Neutrophil (primary cell): ENCODE measurements around the gene CTBP2.

Experiments used
- H3K27ac ChIP-seq: fragments of 200-600 bp; sonication (generic); 2 replicates; pipeline ENCODE4 v1.5.1; 2016; ENCODE audit warnings: mild to moderate bottlenecking, moderate library complexity
- H3K27me3 ChIP-seq: fragments of 200-600 bp; sonication (generic); 2 replicates; pipeline ENCODE4 v1.6.0; 2016; ENCODE audit warnings: mild to moderate bottlenecking
- H3K36me3 ChIP-seq: fragments of 200-600 bp; sonication (generic); 2 replicates; pipeline ENCODE4 v1.5.1; 2017
- H3K4me1 ChIP-seq, 2 experiments: fragments of 200-600 bp in 1 of 2; sonication (generic) in 1 of 2; 1 replicate in 1 of 2; 2 replicates in 1 of 2; pipeline versions ENCODE4 v1.5.1 to v1.6.1; 2013 to 2016; ENCODE audit warnings: low read depth in 1 of 2, low read length in 1 of 2, mild to moderate bottlenecking in 1 of 2, moderate library complexity in 1 of 2; ENCODE audit not compliant: control insufficient read depth in 1 of 2, insufficient read depth in 1 of 2
- H3K4me3 ChIP-seq, 2 experiments: fragments of 200-600 bp in 1 of 2; sonication (generic) in 1 of 2; 1 replicate in 1 of 2; 2 replicates in 1 of 2; pipeline ENCODE4 v1.5.1; 2013 to 2016; ENCODE audit warnings: low read depth in 1 of 2, low read length in 1 of 2, mild to moderate bottlenecking in 1 of 2, moderate library complexity in 1 of 2
- H3K9me3 ChIP-seq: fragments of 200-600 bp; sonication (generic); 2 replicates; pipeline ENCODE4 v1.5.1; 2016
- TF ChIP-seq, protein P1 (sequence below): fragments of 200-600 bp; sonication (generic); IDR thresholded peaks from 2 replicates; pipeline ENCODE4 v1.5.1; 2016; ENCODE audit warnings: antibody characterized with exemption

The CTBP2 gene

DNA sequence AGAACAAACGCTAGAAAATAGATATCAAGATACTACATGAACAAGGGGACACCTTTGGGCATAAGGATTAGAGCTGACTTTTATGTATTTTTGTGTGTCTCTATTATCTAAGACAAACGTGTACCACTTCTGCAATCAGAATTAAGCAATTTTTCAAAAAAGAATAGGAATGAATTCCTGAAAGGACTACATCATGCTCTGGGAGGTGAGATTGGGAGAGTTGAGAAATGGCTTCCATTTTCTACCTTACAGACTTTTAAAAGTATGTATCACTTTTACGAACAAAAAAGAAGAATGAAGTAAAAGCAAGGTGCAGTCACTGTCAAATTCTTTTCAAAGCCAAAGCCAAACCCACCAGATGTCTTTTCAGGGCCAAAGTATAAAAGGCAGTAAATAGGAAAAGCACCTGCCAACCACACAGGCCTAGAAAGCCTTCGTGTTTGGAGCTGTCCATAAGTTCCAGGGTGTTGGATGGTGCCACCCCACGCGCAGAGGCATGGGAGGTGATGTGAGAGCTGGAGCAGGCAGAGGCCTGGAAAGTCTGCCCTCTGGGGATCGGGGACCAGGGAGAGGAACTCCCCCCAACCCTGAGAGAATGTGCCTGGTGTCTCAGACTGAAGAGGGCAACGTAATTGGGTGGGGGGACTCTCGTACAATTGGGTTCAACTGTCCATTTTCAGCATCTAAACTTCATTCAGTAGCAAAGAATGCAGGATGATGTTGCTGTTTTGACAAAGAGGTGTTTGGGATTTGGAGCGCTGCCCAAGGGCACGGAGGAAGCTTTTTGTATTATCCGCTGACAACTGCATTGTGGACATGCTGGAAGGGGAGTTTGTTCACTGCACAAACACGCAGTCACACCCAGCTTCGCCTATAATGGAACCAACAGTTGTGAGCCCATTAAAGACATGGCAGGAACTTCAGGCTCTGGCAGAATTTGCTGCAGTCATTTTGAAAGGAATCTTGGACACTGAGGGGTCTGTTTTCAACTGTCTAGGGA, 17.6 kb upstream of the CTBP2 start:
- Histone ChIP-seq H3K4me3 (no peak overlapping the region), H3K36me3 (no peaks in the 10 kb centered on the region), H3K4me1 (no peaks in the 10 kb centered on the region), H3K27me3 (peaks cover 45% of the 10 kb centered on the region), H3K27ac (no peak overlapping the region), H3K9me3 (no peaks in the 10 kb centered on the region)
- TF ChIP-seq, protein P1, sequence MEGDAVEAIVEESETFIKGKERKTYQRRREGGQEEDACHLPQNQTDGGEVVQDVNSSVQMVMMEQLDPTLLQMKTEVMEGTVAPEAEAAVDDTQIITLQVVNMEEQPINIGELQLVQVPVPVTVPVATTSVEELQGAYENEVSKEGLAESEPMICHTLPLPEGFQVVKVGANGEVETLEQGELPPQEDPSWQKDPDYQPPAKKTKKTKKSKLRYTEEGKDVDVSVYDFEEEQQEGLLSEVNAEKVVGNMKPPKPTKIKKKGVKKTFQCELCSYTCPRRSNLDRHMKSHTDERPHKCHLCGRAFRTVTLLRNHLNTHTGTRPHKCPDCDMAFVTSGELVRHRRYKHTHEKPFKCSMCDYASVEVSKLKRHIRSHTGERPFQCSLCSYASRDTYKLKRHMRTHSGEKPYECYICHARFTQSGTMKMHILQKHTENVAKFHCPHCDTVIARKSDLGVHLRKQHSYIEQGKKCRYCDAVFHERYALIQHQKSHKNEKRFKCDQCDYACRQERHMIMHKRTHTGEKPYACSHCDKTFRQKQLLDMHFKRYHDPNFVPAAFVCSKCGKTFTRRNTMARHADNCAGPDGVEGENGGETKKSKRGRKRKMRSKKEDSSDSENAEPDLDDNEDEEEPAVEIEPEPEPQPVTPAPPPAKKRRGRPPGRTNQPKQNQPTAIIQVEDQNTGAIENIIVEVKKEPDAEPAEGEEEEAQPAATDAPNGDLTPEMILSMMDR, result no peak

DNA sequence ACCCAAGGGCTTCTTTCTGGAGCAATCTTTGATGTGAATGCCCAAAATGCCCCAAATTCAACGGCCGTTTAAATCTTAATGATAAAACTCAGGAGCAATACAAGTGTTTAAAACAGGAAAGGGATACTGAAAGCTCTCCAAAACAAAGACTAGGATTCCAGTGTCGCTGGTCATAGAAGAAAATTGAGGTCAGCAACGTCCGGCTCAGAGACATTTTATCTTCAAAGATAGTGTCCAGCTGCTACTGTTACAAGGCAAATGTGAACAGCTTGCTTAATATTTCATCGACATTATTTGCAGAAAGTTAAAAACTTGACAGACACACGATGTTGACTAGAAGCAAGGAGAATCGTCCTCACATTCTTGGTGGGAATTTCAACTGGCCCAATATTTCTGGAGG, 15.4 kb upstream of the CTBP2 start:
- H3K27ac ChIP-seq, result no peak overlapping the region
- no peak overlapping the region for H3K4me3 ChIP-seq
- no peaks in the 10 kb centered on the region for H3K4me1 ChIP-seq
- H3K36me3 ChIP-seq, result no peaks in the 10 kb centered on the region
- TF ChIP-seq, protein P1, result no peak
- H3K9me3 ChIP-seq, result no peaks in the 10 kb centered on the region
- peaks cover 35% of the 10 kb centered on the region for H3K27me3 ChIP-seq

DNA sequence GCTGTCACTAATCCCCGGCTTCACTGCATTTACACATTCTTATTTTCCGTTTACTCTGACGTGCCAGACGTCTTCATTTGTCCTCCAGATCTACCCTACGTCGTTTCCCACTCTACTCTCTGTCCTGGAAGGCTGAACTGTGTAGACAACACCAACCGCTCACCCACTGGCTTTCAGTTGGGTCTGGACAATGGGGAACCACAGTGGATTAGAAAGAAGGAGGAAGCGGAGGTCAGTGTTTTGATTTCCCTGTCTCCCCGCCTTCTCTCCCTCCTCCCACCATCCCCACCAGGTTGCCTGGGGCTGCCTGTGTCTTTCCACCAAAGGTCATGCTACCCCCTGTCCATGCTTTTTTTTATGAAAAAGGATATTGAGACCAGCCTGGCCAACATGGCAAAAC, 14.0 kb upstream of the CTBP2 start:
- Histone ChIP-seq H3K4me3 (no peak overlapping the region), H3K36me3 (no peaks in the 10 kb centered on the region), H3K9me3 (no peaks in the 10 kb centered on the region), H3K27me3 (peaks cover 47% of the 10 kb centered on the region), H3K4me1 (no peaks in the 10 kb centered on the region), H3K27ac (no peak overlapping the region)
- TF ChIP-seq, protein P1, result no peak

DNA sequence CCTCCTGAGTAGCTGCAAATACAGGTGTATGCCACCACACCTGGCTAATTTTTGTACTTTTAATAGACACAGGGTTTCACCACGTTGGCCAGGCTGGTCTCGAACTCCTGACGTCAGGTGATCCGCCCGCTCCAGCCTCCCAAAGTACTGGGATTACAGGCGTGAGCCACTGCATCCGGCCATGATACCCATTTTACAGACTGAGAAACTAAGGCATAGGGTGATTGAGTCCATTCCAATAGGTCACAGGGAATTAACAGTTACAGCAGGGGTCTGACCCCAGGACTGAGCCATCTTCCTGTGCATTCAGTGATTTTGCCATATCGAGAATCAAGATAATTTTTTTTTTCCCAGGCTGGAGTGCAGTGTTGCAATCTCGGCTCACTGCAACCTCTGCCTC, 12.3 kb upstream of the CTBP2 start:
- H3K36me3 ChIP-seq, result no peaks in the 10 kb centered on the region
- peaks cover 43% of the 10 kb centered on the region for H3K27me3 ChIP-seq
- no peaks in the 10 kb centered on the region for H3K9me3 ChIP-seq
- H3K4me3 ChIP-seq, result no peak overlapping the region
- H3K27ac ChIP-seq, result no peak overlapping the region
- TF ChIP-seq, protein P1, result no peak
- no peaks in the 10 kb centered on the region for H3K4me1 ChIP-seq

DNA sequence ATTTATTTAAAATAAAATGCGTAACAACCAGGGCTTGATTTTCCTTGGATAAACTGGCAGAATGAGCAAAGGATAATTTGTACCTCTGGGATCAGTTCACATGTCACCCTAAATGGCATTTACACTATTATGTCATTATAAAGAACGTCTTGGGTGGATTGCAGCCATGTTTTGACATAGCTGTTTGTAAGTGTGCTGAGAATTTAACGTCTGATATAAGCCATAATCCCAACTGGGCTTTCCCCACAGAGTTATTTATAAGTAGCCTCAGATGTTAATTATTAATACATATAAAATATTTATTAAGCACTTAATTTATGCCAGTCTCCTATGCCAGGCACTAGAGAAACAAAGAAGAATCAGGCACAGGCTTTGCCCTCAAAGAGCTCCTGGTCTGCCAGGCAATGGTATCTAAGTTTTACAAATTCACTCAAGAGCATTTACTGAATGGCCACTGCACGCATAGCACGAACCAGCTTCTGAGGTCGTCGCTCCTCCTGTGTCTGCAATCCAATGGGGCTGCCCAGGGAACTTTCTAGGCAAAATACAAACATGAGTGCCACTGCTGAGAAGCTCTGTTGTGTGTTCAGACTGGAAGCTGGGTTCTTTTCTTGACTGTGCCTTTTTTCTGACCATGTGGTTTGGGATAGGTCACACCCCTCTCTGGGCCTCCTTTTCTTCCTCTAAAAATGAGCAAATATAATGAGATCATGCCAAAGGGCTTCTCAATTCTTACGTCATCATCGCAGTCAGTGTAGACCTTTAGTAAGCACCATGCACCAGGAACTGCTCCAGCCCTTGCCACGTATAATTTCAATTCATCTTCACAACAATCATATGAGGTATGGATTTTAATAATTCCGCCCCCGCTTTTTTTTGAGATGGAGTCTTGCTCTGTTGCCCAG, 11.3 kb upstream of the CTBP2 start:
- Histone ChIP-seq H3K36me3 (no peaks in the 10 kb centered on the region), H3K27ac (no peak overlapping the region), H3K4me1 (no peaks in the 10 kb centered on the region), H3K27me3 (peaks cover 43% of the 10 kb centered on the region), H3K9me3 (no peaks in the 10 kb centered on the region), H3K4me3 (no peak overlapping the region)
- TF ChIP-seq, protein P1, result no peak
